ENCODE data around the gene ATN1. TPM values are rescaled to one million over a fixed set of nuclear protein-coding genes. Genes with fewer than 3 reads are reported as not detected.
A peak's percentile ranks its signal among the peaks of the same experiment; 100 is the strongest.

Gene ATN1
- total and polyA plus RNA-seq, 9 of the 15 experiments (the other 6 are each of a cell fraction or from before 2014, with no cell fraction given) = 0.15 to 49.8 (median 2.7) TPM

- no TSS peak for BruUV-seq (replicated peaks)
- no peak overlapping the region for H3K4me2 ChIP-seq (ENCODE audit: insufficient read depth, low read length)
- peak; percentile 43 to 60 (median 53) for TF ChIP-seq CTCF (IDR thresholded peaks at IDR 0.05 in 2 of 3, conservative IDR thresholded peaks at IDR 0.05 in 1 of 3; ENCODE audit: insufficient read depth in 2 of 3, low read depth in 1 of 3, low read length in 3 of 3)
- TF ChIP-seq PML (IDR thresholded peaks at IDR 0.05; ENCODE audit: low read length) = no peak
- peak; percentile 86 for TF ChIP-seq NR2C1 (IDR thresholded peaks at IDR 0.05)
- TF ChIP-seq NR2C1 (tag; IDR thresholded peaks at IDR 0.05) = peak; percentile 82
- TF ChIP-seq PATZ1 (CRISPR knock-in tag; IDR thresholded peaks at IDR 0.05; ENCODE audit: borderline replicate concordance) = no peak
- peak in 1 of 2 experiments; percentile 22; a peak in 2 of 4 replicates for TF ChIP-seq RAD21 (CRISPR knock-in tag; conservative IDR thresholded peaks at IDR 0.05 in 1 of 2, IDR thresholded peaks at IDR 0.05 in 1 of 2)
- TF ChIP-seq SMC3 (conservative IDR thresholded peaks at IDR 0.05; ENCODE audit: insufficient read depth, low read depth, low read length) = 0 out of 2 replicates have a peak, but pooled peaks have one; percentile 18
- TF ChIP-seq NR2C2 (CRISPR knock-in tag; IDR thresholded peaks at IDR 0.05) = peak; percentile 73; the same call in 1 of the 2 replicates
- TF ChIP-seq NR2C2 (tag; IDR thresholded peaks at IDR 0.05) = peak; percentile 79
- TF ChIP-seq ZFX (CRISPR knock-in tag; IDR thresholded peaks at IDR 0.05) = peak; percentile 34
- no peak overlapping the region for H2AFZ ChIP-seq (ENCODE audit: low read depth, low read length)
- ChIA-PET CTCF (ENCODE audit: low intra/inter-chr PET ratio) (no interaction called here), POLR2A (no interaction called here)
- ATAC-seq (peak; percentile 36), FAIRE-seq (peak; percentile 49), DNase-seq (ENCODE audit: extremely low read depth in 1 of 4, low spot score in 3 of 4) (peak in 1 of 4 experiments; percentile 36)
- peaks cover 14 to 62% of the 10 kb centered on the region in 2 experiments for H3K4me1 ChIP-seq (replicated peaks in 1 of 2; ENCODE audit: control insufficient read depth in 2 of 2, insufficient read depth in 2 of 2, low read length in 2 of 2)
- in situ Hi-C loops (cut with MboI) = no loop called here
- no peaks in the 10 kb centered on the region for H4K20me1 ChIP-seq (replicated peaks; ENCODE audit: control insufficient read depth, insufficient read depth, low read length)
- no peaks in the 10 kb centered on the region for H3K9me3 ChIP-seq (replicated peaks; ENCODE audit: control insufficient read depth, insufficient read depth, low read depth, low read length)
- intact Hi-C loops (cut with micrococcal nuclease) = no loop called here
- WGBS (ENCODE audit: insufficient coverage, low coverage, missing lambda C conversion rate) = 57% methylated on average over 1 of the region's 1 CpG
- H3K9ac ChIP-seq (ENCODE audit: insufficient read depth in 1 of 2, low read depth in 2 of 2, low read length in 2 of 2) = peak overlapping the region in 1 of 2 experiments; percentile 31; a peak in 1 of 4 replicates
- H3K4me3 ChIP-seq = no peak overlapping the region
- peaks cover 6% of the 10 kb centered on the region for H3K79me2 ChIP-seq (ENCODE audit: control insufficient read depth, insufficient read depth, low read length)
- H3K9me1 ChIP-seq (ENCODE audit: control insufficient read depth, insufficient read depth, low read length) = no peaks in the 10 kb centered on the region
- no peak overlapping the region for H3K27ac ChIP-seq (ENCODE audit: extremely low read depth, low read depth, low read length)
- H3K27me3 ChIP-seq (ENCODE audit: control insufficient read depth in 2 of 2, insufficient read depth in 2 of 2, low read length in 2 of 2) = no peaks in the 10 kb centered on the region
- H3K36me3 ChIP-seq (ENCODE audit: control insufficient read depth, insufficient read depth, low read length) = peaks cover 4% of the 10 kb centered on the region; the same call in 1 of the 3 replicates
These were observed 22.6 kb downstream of the ATN1 start for GRCh38 chr12:6950401-6950801.

Measured in K562 (cell line).